HepG2 (cell line): ENCODE results near the gene ANKRD60. TPM values are rescaled to one million over a fixed set of nuclear protein-coding genes. Genes with fewer than 3 reads are reported as not detected.

Experiments used
- ATAC-seq: fragments of 200-7000 bp; cut with Tn5 transposase; 3 replicates; pipeline ENCODE4 v1.9.1; 2020; ENCODE audit warnings: mild to moderate bottlenecking, moderate library complexity
- BruUV-seq: library from RNA; stranded (reverse); fragments of 400-500 nt; replicated peaks from 2 replicates; lab custom pipeline; 2021; lab: Mats Ljungman, UMichigan
- CTCF ChIA-PET: fragments of 300-600 bp; formaldehyde crosslinking; extraction: SDS; loops from one replicate; lab custom pipeline; 2021; ENCODE audit warnings: low total read pairs, inconsistent platforms, low intra/inter-chr PET ratio; lab: Yijun Ruan, JAX
- POLR2A ChIA-PET: fragments of 350-600 bp; sonication (Branson Sonifier 250); formaldehyde crosslinking; loops from one replicate; lab custom pipeline; 2020; ENCODE audit warnings: antibody characterized with exemption, inconsistent platforms; lab: Yijun Ruan, JAX
- DNase-seq: peaks from one replicate; pipeline ENCODE4 v3.0.0-alpha.2; 2015; ENCODE audit warnings: low spot score
- FAIRE-seq: peaks from 3 replicates; lab custom pipeline; 2011; peaks lifted over from hg19 to GRCh38; lab: Jason Lieb, UNC
- H2AFZ ChIP-seq: one replicate; pipeline ENCODE4 v1.6.1; 2011; ENCODE audit warnings: low read length, inconsistent platforms
- H3K27ac ChIP-seq: fragments of 300-600 bp; 3 replicates; pipeline ENCODE4 v1.8.0; 2011; ENCODE audit warnings: mixed run types, mild to moderate bottlenecking, mixed read lengths, low read length, inconsistent platforms; ENCODE audit not compliant: insufficient read depth; ENCODE audit errors: extremely low read length
- H3K27me3 ChIP-seq, 2 experiments: fragments of 200-600 bp in 1 of 2; 2 replicates in 1 of 2; 3 replicates in 1 of 2; pipeline versions ENCODE4 v1.6.0 to v1.8.0; 2011; ENCODE audit warnings: low read length in 2 of 2, mild to moderate bottlenecking in 2 of 2, moderate library complexity in 2 of 2, inconsistent platforms in 1 of 2; ENCODE audit not compliant: insufficient read depth in 2 of 2, control insufficient read depth in 1 of 2
- H3K36me3 ChIP-seq, 2 experiments: fragments of 200-600 bp in 1 of 2; replicated peaks in 1 of 2; 2 replicates in 1 of 2; 3 replicates in 1 of 2; pipeline versions ENCODE4 v1.5.1 to v1.8.0; 2011; ENCODE audit warnings: low read length in 2 of 2, inconsistent platforms in 1 of 2; ENCODE audit not compliant: insufficient read depth in 2 of 2, control insufficient read depth in 1 of 2
- H3K4me1 ChIP-seq: 2 replicates; pipeline ENCODE4 v1.5.1; 2012; ENCODE audit warnings: low read length, inconsistent platforms; ENCODE audit not compliant: insufficient read depth
- H3K4me2 ChIP-seq: 2 replicates; pipeline ENCODE4 v1.6.0; 2011; ENCODE audit warnings: low read depth, low read length, inconsistent platforms
- H3K4me3 ChIP-seq, 3 experiments: fragments of 200-600 bp in 1 of 3; sonication (generic), shearing (Covaris generic) in 1 of 3; replicated peaks in 1 of 3; 2 replicates each; pipeline ENCODE4 v1.5.1; 2011 to 2016; ENCODE audit warnings: low read length in 3 of 3, inconsistent platforms in 2 of 3, low read depth in 2 of 3, mild to moderate bottlenecking in 2 of 3, control low read depth in 1 of 3, mixed read lengths in 1 of 3; ENCODE audit not compliant: insufficient read depth in 1 of 3
- H3K79me2 ChIP-seq: one replicate; pipeline ENCODE4 v1.6.1; 2011; ENCODE audit warnings: low read length, inconsistent platforms; ENCODE audit not compliant: insufficient read depth
- H3K9ac ChIP-seq: 2 replicates; pipeline ENCODE4 v1.6.0; 2011; ENCODE audit warnings: mild to moderate bottlenecking, low read depth, low read length, inconsistent platforms; ENCODE audit not compliant: insufficient read depth
- H3K9me3 ChIP-seq: 2 replicates; pipeline ENCODE4 v1.5.1; 2012; ENCODE audit warnings: mild to moderate bottlenecking, low read length
- H4K20me1 ChIP-seq: 2 replicates; pipeline ENCODE4 v1.6.0; 2011; ENCODE audit warnings: inconsistent platforms, mild to moderate bottlenecking, low read length, moderate library complexity; ENCODE audit not compliant: insufficient read depth
- FIP1L1 ChIP-seq: fragments of 200-400 bp; formaldehyde crosslinking; IDR thresholded peaks from 2 replicates; pipeline ENCODE4 v1.6.1; 2018; ENCODE audit warnings: low read depth, mild to moderate bottlenecking, low read length, moderate library complexity, borderline replicate concordance; ENCODE audit not compliant: insufficient read depth
- MNT ChIP-seq: fragments of 450-650 bp; IDR thresholded peaks from 2 replicates; pipeline ENCODE4 v1.6.1; 2016
- SYNCRIP ChIP-seq: fragments of 200-400 bp; formaldehyde crosslinking; IDR thresholded peaks from 2 replicates; pipeline ENCODE4 v1.6.1; 2018; ENCODE audit warnings: mild to moderate bottlenecking, low read depth, low read length; ENCODE audit not compliant: insufficient read depth
- TMF1 ChIP-seq: sonication (generic); formaldehyde crosslinking; IDR thresholded peaks from 2 replicates; pipeline ENCODE4 v1.8.1; 2022; ENCODE audit warnings: low read depth, missing genetic modification reagents
- ZNF232 ChIP-seq: sonication (generic); formaldehyde crosslinking; IDR thresholded peaks from 2 replicates; pipeline ENCODE4 v1.4.0; 2020; ENCODE audit warnings: missing genetic modification reagents, borderline replicate concordance
- ZNF800 ChIP-seq: sonication (generic); formaldehyde crosslinking; IDR thresholded peaks from 2 replicates; pipeline ENCODE4 v1.4.0; 2020; ENCODE audit warnings: missing genetic modification reagents
- ZXDC ChIP-seq: sonication (generic); formaldehyde crosslinking; IDR thresholded peaks from 2 replicates; pipeline ENCODE4 v1.5.0; 2020; ENCODE audit warnings: mild to moderate bottlenecking, missing genetic modification reagents
- WGBS: methylation state at CpG from one replicate; pipeline ENCODE4 v1.1.6; 2017; ENCODE audit warnings: low lambda C conversion rate; 5-methylcytosine and 5-hydroxymethylcytosine counted together
- in situ Hi-C: cut with HindIII; loops from 2 replicates; pipeline ENCODE4 v1.10.0; 2017; ENCODE audit warnings: low pct_unique_long_range_greater_than_20kb; ENCODE audit not compliant: extremely low pct_ligation_motif_present
- intact Hi-C: fragments of 100-400 bp; cut with micrococcal nuclease; formaldehyde crosslinking; loops from one replicate; pipeline ENCODE4 v1.10.0; 2022; ENCODE audit not compliant: unreplicated experiment
- polyA plus RNA-seq, 8 experiments: library from polyadenylated mRNA; depleted of rRNA in 3 of 8; stranded (reverse) in 7 of 8; unstranded in 1 of 8; fragments of >200 nt; fragmentation: Illumina TruSeq in 4 of 8; extraction: Trizol in 4 of 8; gene quantifications; 2 replicates each; pipeline versions ENCODE4 v1.2.1 to v1.2.3, GENCODE V29; 2011 to 2016; ENCODE audit warnings: low read depth in 4 of 8, missing spikeins in 1 of 8, mixed read lengths in 1 of 8; ENCODE audit not compliant: insufficient read depth in 1 of 8
- total RNA-seq, 5 experiments: library from RNA; depleted of rRNA; stranded (reverse); fragments of >200 nt; fragmentation: Illumina TruSeq; extraction: Trizol; gene quantifications; 2 replicates each; pipeline ENCODE4 v1.2.3, GENCODE V29; 2016; ENCODE audit warnings: low read depth in 1 of 5

Gene ANKRD60
- total and polyA plus RNA-seq, 2 of the 13 experiments (the other 11 are each of a cell fraction or from before 2014, with no cell fraction given): not detected

GRCh38 chr20:58243653-58244410 lies 15.4 kb upstream of the ANKRD60 start:
- Histone ChIP-seq H3K27me3 (no peaks in the 10 kb centered on the region), H3K27ac (no peak overlapping the region), H3K4me3 (no peak overlapping the region), H4K20me1 (no peaks in the 10 kb centered on the region), H3K9me3 (no peaks in the 10 kb centered on the region), H3K4me2 (no peak overlapping the region), H2AFZ (no peak overlapping the region), H3K4me1 (no peaks in the 10 kb centered on the region), H3K79me2 (no peaks in the 10 kb centered on the region), H3K9ac (no peak overlapping the region), H3K36me3 (no peaks in the 10 kb centered on the region)
- no peak for FAIRE-seq
- ChIA-PET CTCF (no interaction called here), POLR2A (no interaction called here)
- no peak for TF ChIP-seq ZXDC
- no peak for TF ChIP-seq FIP1L1
- no peak for TF ChIP-seq MNT
- no peak for TF ChIP-seq ZNF800
- no peak for TF ChIP-seq ZNF232
- TF ChIP-seq TMF1: no peak
- no peak for TF ChIP-seq SYNCRIP
- ATAC-seq: no peak
- intact Hi-C loops: no loop called here
- BruUV-seq: no TSS peak
- in situ Hi-C loops: loop anchor here (10.0 kb wide), 1 partner anchor 411 kb away; the partner anchor contains the start of gene STX16
- no peak for DNase-seq
- WGBS: 59% methylated on average over 9 of the region's 9 CpGs
